MM.1S (cell line): ENCODE results near the gene TBC1D9B.

Experiments
- DNase-seq: peaks from one replicate; pipeline ENCODE4 v3.0.0-alpha.2; 2015
- H2AFZ ChIP-seq: fragments of 300-600 bp; sonication (generic); 2 replicates; pipeline ENCODE4 v1.6.0; 2016; ENCODE audit warnings: antibody characterized with exemption, low read length
- H3F3A ChIP-seq: fragments of 300-600 bp; sonication (generic); 2 replicates; pipeline ENCODE4 v1.6.1; 2016; ENCODE audit warnings: mild to moderate bottlenecking, antibody characterized with exemption, low read length, moderate library complexity, mixed read lengths; ENCODE audit not compliant: insufficient read depth
- H3K27ac ChIP-seq: fragments of 300-600 bp; sonication (generic); 2 replicates; pipeline ENCODE4 v1.5.1; 2016; ENCODE audit warnings: mild to moderate bottlenecking, low read length
- H3K27me3 ChIP-seq: fragments of 300-600 bp; sonication (generic); replicated peaks from 2 replicates; pipeline ENCODE4 v1.6.0; 2016; ENCODE audit warnings: low read length; ENCODE audit not compliant: insufficient read depth
- H3K36me3 ChIP-seq: fragments of 300-600 bp; sonication (generic); replicated peaks from 2 replicates; pipeline ENCODE4 v1.6.1; 2016; ENCODE audit warnings: mild to moderate bottlenecking, low read length, mixed read lengths; ENCODE audit not compliant: insufficient read depth
- H3K4me1 ChIP-seq: fragments of 300-600 bp; sonication (generic); 2 replicates; pipeline ENCODE4 v1.6.1; 2016; ENCODE audit warnings: low read length, mixed read lengths
- H3K4me2 ChIP-seq: fragments of 300-600 bp; sonication (generic); 2 replicates; pipeline ENCODE4 v1.6.0; 2016; ENCODE audit warnings: low read depth, low read length
- H3K4me3 ChIP-seq: fragments of 300-600 bp; sonication (generic); 2 replicates; pipeline ENCODE4 v1.5.1; 2016; ENCODE audit warnings: low read length, mixed read lengths
- H3K79me2 ChIP-seq: fragments of 300-600 bp; sonication (generic); 2 replicates; pipeline ENCODE4 v1.6.1; 2016; ENCODE audit warnings: mixed run types, low read length, mixed read lengths
- H3K9ac ChIP-seq: fragments of 300-600 bp; sonication (generic); 2 replicates; pipeline ENCODE4 v1.6.1; 2016; ENCODE audit warnings: low read length, mixed read lengths
- H3K9me2 ChIP-seq: fragments of 300-600 bp; sonication (generic); replicated peaks from 2 replicates; pipeline ENCODE4 v1.6.1; 2016; ENCODE audit warnings: mild to moderate bottlenecking, low read length, mixed read lengths; ENCODE audit not compliant: insufficient read depth
- H3K9me3 ChIP-seq: fragments of 300-600 bp; sonication (generic); replicated peaks from 2 replicates; pipeline ENCODE4 v1.6.1; 2016; ENCODE audit warnings: mild to moderate bottlenecking, low read length, mixed read lengths; ENCODE audit not compliant: insufficient read depth
- H4K20me1 ChIP-seq: fragments of 300-600 bp; sonication (generic); 2 replicates; pipeline ENCODE4 v1.6.1; 2016; ENCODE audit warnings: mild to moderate bottlenecking, low read length, moderate library complexity, mixed read lengths; ENCODE audit not compliant: insufficient read depth
- EZH2 ChIP-seq: fragments of 300-600 bp; sonication (generic); optimal IDR thresholded peaks from 2 replicates; pipeline ENCODE3; 2017; ENCODE audit warnings: low read depth, mild to moderate bottlenecking, antibody characterized with exemption, low read length, mixed read lengths
- EZH2phosphoT487 ChIP-seq: fragments of 300-600 bp; sonication (generic); IDR thresholded peaks from 2 replicates; pipeline ENCODE4 v1.6.1; 2018; ENCODE audit warnings: antibody characterized with exemption, low read length
- TF ChIP-seq, protein P1 (sequence below): fragments of 300-600 bp; sonication (generic); IDR thresholded peaks from 2 replicates; pipeline ENCODE4 v1.5.1; 2016; ENCODE audit warnings: antibody characterized with exemption, low read length, mixed read lengths

Gene TBC1D9B

DNA sequence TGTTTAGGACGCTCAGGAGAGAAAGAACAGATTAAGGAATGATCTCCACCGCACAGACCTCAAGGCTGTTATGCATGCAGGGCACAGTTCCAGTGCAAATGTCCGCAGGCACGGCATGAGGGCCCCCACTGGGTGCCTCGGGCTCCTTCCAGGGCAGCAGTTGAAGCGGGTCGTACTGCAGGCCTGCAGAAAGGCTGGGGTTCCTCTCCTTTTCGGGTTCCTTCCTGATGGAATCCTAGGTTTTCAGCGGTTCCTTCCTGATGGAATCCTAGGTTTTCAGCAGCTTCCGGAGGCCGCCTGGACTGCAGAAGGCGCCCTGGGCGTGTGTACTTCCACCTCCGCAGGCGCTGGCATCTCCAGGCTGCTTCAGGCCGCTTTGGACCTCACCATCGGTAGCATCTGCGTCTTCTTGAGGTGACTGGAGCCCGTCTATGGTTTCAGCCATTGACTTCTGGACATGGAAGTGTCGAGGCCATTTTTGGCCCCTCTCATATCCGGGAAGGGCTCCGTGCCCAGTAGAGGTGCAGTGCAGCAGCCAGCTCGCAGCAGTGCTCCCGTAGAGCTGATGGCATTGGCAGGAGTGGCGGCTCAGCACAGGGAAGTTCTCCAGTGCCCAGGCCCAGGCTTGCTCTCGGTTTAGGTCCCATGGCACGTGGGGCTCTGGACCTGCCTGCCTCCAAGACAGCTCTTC, 95.4 kb downstream of the TBC1D9B start:
- no peak overlapping the region for H3K27ac ChIP-seq
- H4K20me1 ChIP-seq, result no peaks in the 10 kb centered on the region
- H3K9me2 ChIP-seq, result no peaks in the 10 kb centered on the region
- no peak overlapping the region for H3K4me2 ChIP-seq
- no peak overlapping the region for H2AFZ ChIP-seq
- no peak for DNase-seq
- H3K79me2 ChIP-seq, result peaks cover 9% of the 10 kb centered on the region
- H3K9ac ChIP-seq, result no peak overlapping the region
- no peaks in the 10 kb centered on the region for H3K36me3 ChIP-seq
- no peak overlapping the region for H3K4me3 ChIP-seq
- H3F3A ChIP-seq, result 0 out of 2 replicates have a peak, but pooled peaks cover under 1% of the 10 kb centered on the region
- no peak for TF ChIP-seq EZH2phosphoT487
- no peak for TF ChIP-seq EZH2
- TF ChIP-seq, protein P1, sequence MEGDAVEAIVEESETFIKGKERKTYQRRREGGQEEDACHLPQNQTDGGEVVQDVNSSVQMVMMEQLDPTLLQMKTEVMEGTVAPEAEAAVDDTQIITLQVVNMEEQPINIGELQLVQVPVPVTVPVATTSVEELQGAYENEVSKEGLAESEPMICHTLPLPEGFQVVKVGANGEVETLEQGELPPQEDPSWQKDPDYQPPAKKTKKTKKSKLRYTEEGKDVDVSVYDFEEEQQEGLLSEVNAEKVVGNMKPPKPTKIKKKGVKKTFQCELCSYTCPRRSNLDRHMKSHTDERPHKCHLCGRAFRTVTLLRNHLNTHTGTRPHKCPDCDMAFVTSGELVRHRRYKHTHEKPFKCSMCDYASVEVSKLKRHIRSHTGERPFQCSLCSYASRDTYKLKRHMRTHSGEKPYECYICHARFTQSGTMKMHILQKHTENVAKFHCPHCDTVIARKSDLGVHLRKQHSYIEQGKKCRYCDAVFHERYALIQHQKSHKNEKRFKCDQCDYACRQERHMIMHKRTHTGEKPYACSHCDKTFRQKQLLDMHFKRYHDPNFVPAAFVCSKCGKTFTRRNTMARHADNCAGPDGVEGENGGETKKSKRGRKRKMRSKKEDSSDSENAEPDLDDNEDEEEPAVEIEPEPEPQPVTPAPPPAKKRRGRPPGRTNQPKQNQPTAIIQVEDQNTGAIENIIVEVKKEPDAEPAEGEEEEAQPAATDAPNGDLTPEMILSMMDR, result no peak
- no peaks in the 10 kb centered on the region for H3K27me3 ChIP-seq
- H3K4me1 ChIP-seq, result no peaks in the 10 kb centered on the region
- no peaks in the 10 kb centered on the region for H3K9me3 ChIP-seq
